HepG2 (cell line): ENCODE results near the gene RHCE. TPM values are rescaled to one million over a fixed set of nuclear protein-coding genes. Genes with fewer than 3 reads are reported as not detected.

Experiments
- CCDC6 ChIP-seq: sonication (generic); formaldehyde crosslinking; IDR thresholded peaks from 2 replicates; pipeline ENCODE4 v1.8.1; 2022; ENCODE audit warnings: mild to moderate bottlenecking, missing genetic modification reagents, moderate library complexity
- CSRNP2 ChIP-seq: sonication (generic); formaldehyde crosslinking; conservative IDR thresholded peaks from 2 replicates; pipeline ENCODE4 v1.8.0; 2022; ENCODE audit warnings: low read depth, missing genetic modification reagents
- ESRRA ChIP-seq: sonication (generic); formaldehyde crosslinking; IDR thresholded peaks from 2 replicates; pipeline ENCODE4 v1.5.1; 2020; ENCODE audit warnings: mild to moderate bottlenecking, low read depth, missing genetic modification reagents
- HNF4A ChIP-seq: sonication (generic); formaldehyde crosslinking; IDR thresholded peaks from 2 replicates; pipeline ENCODE4 v1.4.0; 2020; ENCODE audit warnings: missing genetic modification reagents
- KDM6A ChIP-seq: IDR thresholded peaks from 2 replicates; pipeline ENCODE4 v1.6.1; 2016; ENCODE audit warnings: low read depth
- KLF9 ChIP-seq: IDR thresholded peaks from 2 replicates; pipeline ENCODE4 v1.6.1; 2016; ENCODE audit warnings: low read depth
- MTA3 ChIP-seq: sonication (generic); formaldehyde crosslinking; IDR thresholded peaks from 2 replicates; pipeline ENCODE4 v1.4.0; 2020; ENCODE audit warnings: missing genetic modification reagents
- NONO ChIP-seq, 2 experiments: fragments of 450-650 bp in 1 of 2; sonication (generic) in 1 of 2; formaldehyde crosslinking in 1 of 2; IDR thresholded peaks in 1 of 2; conservative IDR thresholded peaks in 1 of 2; 2 replicates each; pipeline versions ENCODE4 v1.6.1 to v1.8.0; 2017 to 2022; ENCODE audit warnings: mild to moderate bottlenecking in 1 of 2, missing genetic modification reagents in 1 of 2, moderate library complexity in 1 of 2
- POLR2A ChIP-seq, 2 experiments: IDR thresholded peaks; 2 replicates each; pipeline ENCODE4 v1.6.1; 2011; ENCODE audit warnings: low read depth in 2 of 2, low read length in 2 of 2, mild to moderate bottlenecking in 1 of 2, moderate library complexity in 1 of 2; ENCODE audit not compliant: insufficient read depth in 1 of 2
- THAP8 ChIP-seq: sonication (generic); formaldehyde crosslinking; IDR thresholded peaks from 2 replicates; pipeline ENCODE4 v1.5.1; 2020; ENCODE audit warnings: missing genetic modification reagents, mild to moderate bottlenecking, borderline replicate concordance
- ZC3H4 ChIP-seq: sonication (generic); formaldehyde crosslinking; IDR thresholded peaks from 2 replicates; pipeline ENCODE4 v1.4.0; 2020; ENCODE audit warnings: missing genetic modification reagents, borderline replicate concordance
- ZNF256 ChIP-seq: sonication (generic); formaldehyde crosslinking; conservative IDR thresholded peaks from 2 replicates; pipeline ENCODE4 v1.4.0; 2020; ENCODE audit warnings: missing genetic modification reagents
- ZNF441 ChIP-seq: sonication (generic); formaldehyde crosslinking; IDR thresholded peaks from 2 replicates; pipeline ENCODE4 v1.7.0; 2021; ENCODE audit warnings: missing genetic modification reagents, borderline replicate concordance
- ZNF460 ChIP-seq: sonication (generic); formaldehyde crosslinking; IDR thresholded peaks from 2 replicates; pipeline ENCODE4 v1.5.1; 2020; ENCODE audit warnings: missing genetic modification reagents, mild to moderate bottlenecking, borderline replicate concordance
- ZNF543 ChIP-seq: sonication (generic); formaldehyde crosslinking; IDR thresholded peaks from 2 replicates; pipeline ENCODE4 v1.4.0; 2020; ENCODE audit warnings: mild to moderate bottlenecking, missing genetic modification reagents
- ZNF75D ChIP-seq: sonication (generic); formaldehyde crosslinking; IDR thresholded peaks from 2 replicates; pipeline ENCODE4 v1.8.1; 2023; ENCODE audit warnings: missing genetic modification reagents, mild to moderate bottlenecking, borderline replicate concordance
- polyA plus RNA-seq, 8 experiments: library from polyadenylated mRNA; depleted of rRNA in 3 of 8; stranded (reverse) in 7 of 8; unstranded in 1 of 8; fragments of >200 nt; fragmentation: Illumina TruSeq in 4 of 8; extraction: Trizol in 4 of 8; gene quantifications; 2 replicates each; pipeline versions ENCODE4 v1.2.1 to v1.2.3, GENCODE V29; 2011 to 2016; ENCODE audit warnings: low read depth in 4 of 8, missing spikeins in 1 of 8, mixed read lengths in 1 of 8; ENCODE audit not compliant: insufficient read depth in 1 of 8
- total RNA-seq, 5 experiments: library from RNA; depleted of rRNA; stranded (reverse); fragments of >200 nt; fragmentation: Illumina TruSeq; extraction: Trizol; gene quantifications; 2 replicates each; pipeline ENCODE4 v1.2.3, GENCODE V29; 2016; ENCODE audit warnings: low read depth in 1 of 5
- TF ChIP-seq, protein P1 (sequence below): sonication (generic); formaldehyde crosslinking; IDR thresholded peaks from 2 replicates; pipeline ENCODE4 v1.4.0; 2020; ENCODE audit warnings: mild to moderate bottlenecking, missing genetic modification reagents
- TF ChIP-seq, protein P2 (sequence below): IDR thresholded peaks from 2 replicates; pipeline ENCODE4 v1.6.1; 2016; ENCODE audit warnings: low read depth, missing genetic modification reagents, missing compliant biosample characterization
- TF ChIP-seq, protein P3 (sequence below): sonication (generic); formaldehyde crosslinking; IDR thresholded peaks from 2 replicates; pipeline ENCODE4 v1.8.1; 2023; ENCODE audit warnings: missing genetic modification reagents, mild to moderate bottlenecking, borderline replicate concordance

RHCE gene
- total and polyA plus RNA-seq, 2 of the 13 experiments (the other 11 are each of a cell fraction or from before 2014, with no cell fraction given), result 0.30 TPM; not detected in 1

DNA sequence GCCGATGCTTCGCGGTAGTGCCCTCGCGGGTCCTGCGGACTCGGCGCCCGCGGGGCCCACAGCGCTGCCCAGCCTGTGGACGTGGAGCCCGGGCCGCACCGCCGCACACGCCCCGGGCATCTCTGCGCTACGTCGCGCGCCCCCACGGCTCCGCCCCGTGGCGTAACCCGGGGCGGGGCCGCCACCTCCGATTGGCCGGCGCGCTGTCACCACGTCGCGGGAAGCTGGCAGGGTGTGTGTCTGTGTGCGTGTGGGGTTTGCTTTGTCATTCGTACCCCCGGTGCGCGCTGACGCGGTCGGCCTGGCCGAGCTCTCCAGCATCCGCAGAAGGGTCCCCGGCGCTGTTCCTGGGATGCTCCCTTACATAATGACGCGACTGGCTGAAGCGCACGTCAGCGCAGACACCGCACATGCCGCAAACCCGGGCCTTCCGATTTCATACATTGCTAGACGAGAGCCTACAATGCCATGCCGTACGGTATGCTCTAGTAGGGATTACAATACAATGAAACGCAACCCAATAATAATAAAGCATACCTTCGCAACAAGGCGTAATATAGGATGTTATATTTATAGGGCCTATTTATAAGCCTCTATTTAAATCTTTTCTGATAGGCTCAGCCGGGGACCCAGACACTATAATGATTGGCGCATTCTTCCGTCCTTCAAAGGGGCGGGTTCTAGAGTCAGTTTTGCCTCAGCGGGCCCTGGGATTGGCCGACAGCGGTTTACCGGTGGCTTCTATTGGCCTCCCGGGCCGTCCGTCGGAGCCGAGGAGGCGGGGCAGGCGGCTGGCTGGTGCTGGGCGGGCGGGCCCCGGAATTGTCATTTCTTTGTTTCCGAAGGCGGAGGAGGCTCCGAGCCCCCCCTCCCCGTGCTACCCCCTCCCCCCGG is 9.7 kb upstream of the RHCE start, which contains the start of gene MACO1 (continued):
- TF ChIP-seq ZNF460 (CRISPR knock-in tag) (no peak), ZNF441 (CRISPR knock-in tag) (0 out of 2 replicates have a peak, but pooled peaks have one; percentile 6), ZNF75D (CRISPR knock-in tag) (no peak), HNF4A (no peak), ZNF543 (CRISPR knock-in tag) (no peak), KDM6A (CRISPR knock-in tag) (no peak), ESRRA (peak; percentile 46; the same call in 1 of the 2 replicates), KLF9 (CRISPR knock-in tag) (no peak), NONO (IDR thresholded peaks at IDR 0.05) (no peak), NONO (CRISPR knock-in tag; conservative IDR thresholded peaks at IDR 0.05) (0 out of 2 replicates have a peak, but pooled peaks have one; percentile 48), CCDC6 (CRISPR knock-in tag) (peak; percentile 52; the same call in 1 of the 2 replicates), ZC3H4 (CRISPR knock-in tag) (no peak), POLR2A (IDR thresholded peaks at IDR 0.05; ENCODE audit: insufficient read depth in 1 of 2, low read depth in 2 of 2, low read length in 2 of 2) (peak; percentile 89 to 94), CSRNP2 (CRISPR knock-in tag) (no peak), MTA3 (no peak), THAP8 (CRISPR knock-in tag) (no peak), ZNF256 (CRISPR knock-in tag) (no peak)
- TF ChIP-seq, protein P1, sequence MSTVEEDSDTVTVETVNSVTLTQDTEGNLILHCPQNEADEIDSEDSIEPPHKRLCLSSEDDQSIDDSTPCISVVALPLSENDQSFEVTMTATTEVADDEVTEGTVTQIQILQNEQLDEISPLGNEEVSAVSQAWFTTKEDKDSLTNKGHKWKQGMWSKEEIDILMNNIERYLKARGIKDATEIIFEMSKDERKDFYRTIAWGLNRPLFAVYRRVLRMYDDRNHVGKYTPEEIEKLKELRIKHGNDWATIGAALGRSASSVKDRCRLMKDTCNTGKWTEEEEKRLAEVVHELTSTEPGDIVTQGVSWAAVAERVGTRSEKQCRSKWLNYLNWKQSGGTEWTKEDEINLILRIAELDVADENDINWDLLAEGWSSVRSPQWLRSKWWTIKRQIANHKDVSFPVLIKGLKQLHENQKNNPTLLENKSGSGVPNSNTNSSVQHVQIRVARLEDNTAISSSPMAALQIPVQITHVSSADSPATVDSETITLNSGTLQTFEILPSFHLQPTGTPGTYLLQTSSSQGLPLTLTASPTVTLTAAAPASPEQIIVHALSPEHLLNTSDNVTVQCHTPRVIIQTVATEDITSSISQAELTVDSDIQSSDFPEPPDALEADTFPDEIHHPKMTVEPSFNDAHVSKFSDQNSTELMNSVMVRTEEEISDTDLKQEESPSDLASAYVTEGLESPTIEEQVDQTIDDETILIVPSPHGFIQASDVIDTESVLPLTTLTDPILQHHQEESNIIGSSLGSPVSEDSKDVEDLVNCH (CRISPR knock-in tag), result no peak
- TF ChIP-seq, protein P2, sequence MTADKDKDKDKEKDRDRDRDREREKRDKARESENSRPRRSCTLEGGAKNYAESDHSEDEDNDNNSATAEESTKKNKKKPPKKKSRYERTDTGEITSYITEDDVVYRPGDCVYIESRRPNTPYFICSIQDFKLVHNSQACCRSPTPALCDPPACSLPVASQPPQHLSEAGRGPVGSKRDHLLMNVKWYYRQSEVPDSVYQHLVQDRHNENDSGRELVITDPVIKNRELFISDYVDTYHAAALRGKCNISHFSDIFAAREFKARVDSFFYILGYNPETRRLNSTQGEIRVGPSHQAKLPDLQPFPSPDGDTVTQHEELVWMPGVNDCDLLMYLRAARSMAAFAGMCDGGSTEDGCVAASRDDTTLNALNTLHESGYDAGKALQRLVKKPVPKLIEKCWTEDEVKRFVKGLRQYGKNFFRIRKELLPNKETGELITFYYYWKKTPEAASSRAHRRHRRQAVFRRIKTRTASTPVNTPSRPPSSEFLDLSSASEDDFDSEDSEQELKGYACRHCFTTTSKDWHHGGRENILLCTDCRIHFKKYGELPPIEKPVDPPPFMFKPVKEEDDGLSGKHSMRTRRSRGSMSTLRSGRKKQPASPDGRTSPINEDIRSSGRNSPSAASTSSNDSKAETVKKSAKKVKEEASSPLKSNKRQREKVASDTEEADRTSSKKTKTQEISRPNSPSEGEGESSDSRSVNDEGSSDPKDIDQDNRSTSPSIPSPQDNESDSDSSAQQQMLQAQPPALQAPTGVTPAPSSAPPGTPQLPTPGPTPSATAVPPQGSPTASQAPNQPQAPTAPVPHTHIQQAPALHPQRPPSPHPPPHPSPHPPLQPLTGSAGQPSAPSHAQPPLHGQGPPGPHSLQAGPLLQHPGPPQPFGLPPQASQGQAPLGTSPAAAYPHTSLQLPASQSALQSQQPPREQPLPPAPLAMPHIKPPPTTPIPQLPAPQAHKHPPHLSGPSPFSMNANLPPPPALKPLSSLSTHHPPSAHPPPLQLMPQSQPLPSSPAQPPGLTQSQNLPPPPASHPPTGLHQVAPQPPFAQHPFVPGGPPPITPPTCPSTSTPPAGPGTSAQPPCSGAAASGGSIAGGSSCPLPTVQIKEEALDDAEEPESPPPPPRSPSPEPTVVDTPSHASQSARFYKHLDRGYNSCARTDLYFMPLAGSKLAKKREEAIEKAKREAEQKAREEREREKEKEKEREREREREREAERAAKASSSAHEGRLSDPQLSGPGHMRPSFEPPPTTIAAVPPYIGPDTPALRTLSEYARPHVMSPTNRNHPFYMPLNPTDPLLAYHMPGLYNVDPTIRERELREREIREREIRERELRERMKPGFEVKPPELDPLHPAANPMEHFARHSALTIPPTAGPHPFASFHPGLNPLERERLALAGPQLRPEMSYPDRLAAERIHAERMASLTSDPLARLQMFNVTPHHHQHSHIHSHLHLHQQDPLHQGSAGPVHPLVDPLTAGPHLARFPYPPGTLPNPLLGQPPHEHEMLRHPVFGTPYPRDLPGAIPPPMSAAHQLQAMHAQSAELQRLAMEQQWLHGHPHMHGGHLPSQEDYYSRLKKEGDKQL, result no peak
- TF ChIP-seq, protein P3, sequence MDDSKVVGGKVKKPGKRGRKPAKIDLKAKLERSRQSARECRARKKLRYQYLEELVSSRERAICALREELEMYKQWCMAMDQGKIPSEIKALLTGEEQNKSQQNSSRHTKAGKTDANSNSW (CRISPR knock-in tag), result no peak
